LNCAP (cell line): ENCODE results near the gene ARFIP1.

ENCODE experiments used
- TF ChIP-seq, protein P1 (sequence below): fragments of 450-650 bp; IDR thresholded peaks from 2 replicates; pipeline ENCODE4 v1.5.1; 2017; ENCODE audit warnings: mild to moderate bottlenecking

The ARFIP1 gene

DNA sequence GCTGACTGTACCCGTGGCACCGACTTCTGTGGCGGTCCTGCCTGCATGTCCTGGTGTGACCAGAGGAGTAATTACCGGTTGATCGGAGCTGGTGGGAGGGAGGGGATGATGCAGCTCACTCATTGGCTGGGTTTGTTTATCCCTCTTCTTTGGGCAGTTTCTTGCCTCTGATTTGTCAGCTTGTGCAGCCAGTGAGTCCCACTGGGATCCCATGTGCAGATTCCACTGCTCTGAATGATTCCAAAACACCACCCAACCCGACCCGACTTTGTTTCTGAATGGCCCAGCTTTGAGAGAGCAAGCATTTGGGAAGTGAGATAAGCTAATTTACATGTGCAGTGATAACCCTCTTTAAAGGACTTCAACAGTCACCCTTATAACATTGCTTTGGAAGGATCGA, 170.2 kb downstream of the ARFIP1 start:
- TF ChIP-seq, protein P1, sequence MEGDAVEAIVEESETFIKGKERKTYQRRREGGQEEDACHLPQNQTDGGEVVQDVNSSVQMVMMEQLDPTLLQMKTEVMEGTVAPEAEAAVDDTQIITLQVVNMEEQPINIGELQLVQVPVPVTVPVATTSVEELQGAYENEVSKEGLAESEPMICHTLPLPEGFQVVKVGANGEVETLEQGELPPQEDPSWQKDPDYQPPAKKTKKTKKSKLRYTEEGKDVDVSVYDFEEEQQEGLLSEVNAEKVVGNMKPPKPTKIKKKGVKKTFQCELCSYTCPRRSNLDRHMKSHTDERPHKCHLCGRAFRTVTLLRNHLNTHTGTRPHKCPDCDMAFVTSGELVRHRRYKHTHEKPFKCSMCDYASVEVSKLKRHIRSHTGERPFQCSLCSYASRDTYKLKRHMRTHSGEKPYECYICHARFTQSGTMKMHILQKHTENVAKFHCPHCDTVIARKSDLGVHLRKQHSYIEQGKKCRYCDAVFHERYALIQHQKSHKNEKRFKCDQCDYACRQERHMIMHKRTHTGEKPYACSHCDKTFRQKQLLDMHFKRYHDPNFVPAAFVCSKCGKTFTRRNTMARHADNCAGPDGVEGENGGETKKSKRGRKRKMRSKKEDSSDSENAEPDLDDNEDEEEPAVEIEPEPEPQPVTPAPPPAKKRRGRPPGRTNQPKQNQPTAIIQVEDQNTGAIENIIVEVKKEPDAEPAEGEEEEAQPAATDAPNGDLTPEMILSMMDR: no peak

DNA sequence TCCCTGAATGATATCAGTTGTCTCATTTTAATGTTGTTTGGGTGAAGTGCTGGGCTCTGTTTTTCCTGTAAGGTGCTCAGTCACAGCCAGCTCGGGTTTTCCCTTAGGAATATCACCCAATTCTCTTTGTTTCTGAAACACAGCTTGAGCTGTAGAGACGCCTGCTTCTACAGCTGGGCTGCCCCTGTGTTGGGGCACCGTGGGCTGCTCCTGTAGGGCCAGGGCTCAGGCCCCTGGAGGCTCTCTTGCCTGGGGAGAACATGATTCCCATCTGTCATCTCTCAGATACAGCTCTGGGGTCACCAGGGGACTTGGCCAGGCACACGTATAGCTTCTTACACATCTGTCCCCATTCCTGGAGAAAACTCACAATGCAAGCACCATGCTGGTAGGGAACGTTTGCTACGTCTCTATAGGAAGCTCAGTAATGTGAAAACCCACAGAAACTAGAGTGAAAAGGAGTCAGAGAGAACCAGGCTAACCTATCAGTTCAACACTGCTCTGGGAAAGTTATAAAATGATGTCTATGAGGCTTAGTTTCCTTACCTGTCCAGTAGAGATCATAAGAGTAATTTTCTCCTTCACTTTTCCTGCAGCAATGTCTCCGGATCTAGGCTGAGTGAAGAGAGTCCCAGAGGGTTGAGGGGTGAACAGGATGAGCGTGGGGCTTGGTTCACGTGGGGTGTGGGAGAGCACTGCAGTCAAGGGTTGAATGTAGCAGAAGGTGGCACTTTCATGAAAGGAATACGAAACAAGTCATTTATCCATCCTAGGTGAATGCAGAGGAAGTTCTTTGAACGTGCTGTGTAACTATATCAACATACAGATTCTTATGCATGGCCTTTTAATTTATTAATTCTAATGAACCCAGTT, 170.9 kb downstream of the ARFIP1 start:
- TF ChIP-seq, protein P1: no peak

GRCh38 chr4:152951348-152951747, 171.6 kb downstream of the ARFIP1 start:
- TF ChIP-seq, protein P1: no peak

DNA sequence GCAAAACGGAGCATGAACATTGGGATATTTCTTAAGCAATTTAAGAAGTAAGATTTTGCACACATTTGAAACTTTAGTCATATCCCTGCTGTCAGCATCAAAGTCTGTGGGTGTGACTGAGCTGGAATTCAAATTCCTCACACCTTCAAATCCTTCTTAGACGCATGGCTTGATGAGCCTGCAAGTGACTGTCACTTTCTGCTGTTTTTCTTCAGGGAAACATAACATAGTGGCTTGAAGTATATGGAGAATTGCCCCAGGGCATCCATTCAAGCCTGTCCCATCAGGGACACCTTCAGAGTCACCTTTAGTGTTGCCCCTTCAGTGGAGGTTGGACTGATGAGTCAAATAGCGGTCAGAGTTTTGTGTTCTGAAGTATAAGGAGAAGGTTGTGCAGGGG, 173.8 kb downstream of the ARFIP1 start:
- TF ChIP-seq, protein P1: no peak

- TF ChIP-seq, protein P1: no peak
Observed at GRCh38 chr4:152954741-152955140, 175.0 kb downstream of the ARFIP1 start.

DNA sequence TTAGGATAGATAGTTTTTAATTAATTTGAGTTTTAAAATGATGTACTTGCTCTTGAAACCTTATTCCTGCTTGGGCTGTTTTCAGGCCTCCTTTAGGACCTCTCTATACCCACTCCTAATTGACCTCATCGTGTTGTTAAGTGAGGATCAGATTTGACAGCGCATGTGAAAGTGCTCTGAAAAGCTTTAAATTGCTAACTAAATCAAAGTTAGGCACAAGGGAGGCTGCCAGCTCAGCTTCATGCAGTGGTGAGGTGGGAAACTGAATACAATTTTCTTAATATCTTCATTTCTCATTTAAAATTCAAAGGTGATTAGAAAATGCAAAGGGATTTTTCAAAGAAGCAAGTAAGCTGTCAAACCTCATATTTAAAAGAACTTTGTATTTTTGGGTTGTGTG, 176.4 kb downstream of the ARFIP1 start:
- TF ChIP-seq, protein P1: no peak

DNA sequence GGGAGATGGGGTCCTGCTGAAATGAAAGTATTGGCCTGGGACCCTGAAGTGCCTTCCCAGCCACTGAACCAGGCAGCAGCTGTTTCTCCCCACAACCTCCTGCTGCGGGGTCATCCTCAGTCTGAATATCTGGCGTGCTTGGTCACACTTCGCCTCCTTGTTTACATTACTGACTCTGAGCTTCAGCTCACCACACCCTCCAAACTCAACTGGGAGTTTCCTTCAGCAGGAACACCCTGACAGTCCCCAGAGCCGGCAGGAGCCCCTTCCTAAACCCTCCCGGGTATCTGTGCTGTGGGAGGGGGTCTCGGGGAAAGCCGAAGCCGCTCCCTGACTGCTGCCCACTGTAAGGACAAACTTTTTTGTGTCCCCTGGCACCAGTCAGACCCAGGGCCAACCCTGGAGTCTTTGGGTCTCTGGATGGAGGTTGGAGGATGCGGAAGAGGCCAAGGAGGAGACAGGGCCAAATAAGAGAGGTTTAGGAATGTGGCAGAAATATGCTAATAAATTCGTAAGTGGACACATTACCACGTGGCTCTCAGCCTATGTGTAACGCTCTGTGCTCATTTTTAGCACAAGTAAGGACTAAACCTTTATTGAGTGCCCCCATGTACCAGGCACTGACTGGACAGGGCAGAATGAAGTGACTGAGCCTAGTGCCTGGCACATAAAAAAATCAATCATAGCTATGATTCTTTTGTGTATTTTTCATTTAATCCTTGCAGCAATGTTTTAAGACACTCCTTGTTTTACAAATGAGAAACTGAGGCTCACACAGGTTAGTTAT, 177.1 kb downstream of the ARFIP1 start:
- TF ChIP-seq, protein P1: no peak
